Breast epithelium (tissue), 4 donors: ENCODE data around the gene SLC28A1. TPM values are rescaled to one million over a fixed set of nuclear protein-coding genes. Genes with fewer than 3 reads are reported as not detected.

ENCODE experiments used
- DNase-seq, 2 donors: peaks; one replicate each; pipeline ENCODE4 v3.0.0-alpha.2; 2019; ENCODE audit warnings: low spot score in 2 of 2
- H3K27ac ChIP-seq, 2 donors: fragments of 200-600 bp; sonication (generic) in 1 of 2; one replicate each; pipeline ENCODE4 v1.5.1; 2016 to 2019; ENCODE audit warnings: mild to moderate bottlenecking in 1 of 2
- H3K27me3 ChIP-seq, 2 donors: fragments of 200-600 bp; sonication (generic) in 1 of 2; one replicate each; pipeline versions ENCODE4 v1.5.1 to v1.6.0; 2017 to 2019; ENCODE audit warnings: control low read depth in 1 of 2, mild to moderate bottlenecking in 1 of 2
- H3K36me3 ChIP-seq: fragments of 200-600 bp; one replicate; pipeline ENCODE4 v1.5.1; 2019
- H3K4me1 ChIP-seq, 2 donors: fragments of 200-600 bp; sonication (generic); one replicate each; pipeline ENCODE4 v1.5.1; 2016 to 2019; ENCODE audit warnings: control low read depth in 1 of 2
- H3K4me3 ChIP-seq, 3 donors: fragments of 200-600 bp; sonication (generic); 1 replicate in 2 of 3; 2 replicates in 1 of 3; pipeline ENCODE4 v1.5.1; 2016 to 2019; ENCODE audit warnings: mild to moderate bottlenecking in 3 of 3, moderate library complexity in 2 of 3
- H3K9me3 ChIP-seq, 2 donors: fragments of 200-600 bp; sonication (generic) in 1 of 2; one replicate each; pipeline ENCODE4 v1.5.1; 2016 to 2019; ENCODE audit warnings: control low read depth in 1 of 2
- POLR2A ChIP-seq: fragments of 450-650 bp; IDR thresholded peaks from one replicate; pipeline ENCODE4 v1.6.1; 2016; ENCODE audit warnings: antibody characterized with exemption, mild to moderate bottlenecking, moderate library complexity
- POLR2AphosphoS5 ChIP-seq, 3 donors: sonication (generic); formaldehyde crosslinking; IDR thresholded peaks; one replicate each; pipeline ENCODE4 v1.6.1; 2017; ENCODE audit warnings: antibody characterized with exemption in 3 of 3
- intact Hi-C: fragments of 100-400 bp; cut with DNase I; formaldehyde crosslinking; loops from one replicate; pipeline ENCODE4 v1.15.1; 2023; ENCODE audit warnings: low total_unique reads
- total RNA-seq, 3 donors: library from RNA; depleted of rRNA; stranded (reverse); fragments of >200 nt; gene quantifications; one replicate each; pipeline ENCODE4 v1.1.0, GENCODE V29; 2016
- TF ChIP-seq, protein P1 (sequence below), 3 donors: fragments of 450-650 bp; IDR thresholded peaks; one replicate each; pipeline ENCODE4 v1.5.1; 2016 to 2017; ENCODE audit warnings: antibody characterized with exemption in 3 of 3, mild to moderate bottlenecking in 3 of 3, moderate library complexity in 3 of 3

Gene SLC28A1
- total RNA-seq, 3 donors from 2014 or later: 0.59 TPM; not detected in 2

DNA sequence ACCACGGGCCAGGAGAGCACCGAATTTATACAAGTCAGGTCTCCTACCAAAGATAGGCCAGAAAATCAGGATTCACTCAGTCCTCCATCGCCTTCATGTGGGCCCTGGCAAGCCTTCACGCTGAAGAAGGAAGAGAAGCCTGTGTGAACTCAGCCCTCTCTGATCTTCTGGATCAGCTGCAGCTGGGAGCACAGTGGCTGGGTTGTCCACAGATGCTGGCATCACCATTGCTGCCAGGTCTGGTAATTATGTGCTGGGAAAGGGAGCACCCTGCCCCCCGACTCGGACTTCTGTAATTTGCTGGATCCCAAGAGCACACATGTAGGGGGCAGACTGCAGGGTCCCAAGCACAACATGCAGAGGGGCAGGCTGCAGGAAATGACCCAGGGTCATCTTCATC, 84.8 kb downstream of the SLC28A1 start:
- Histone ChIP-seq H3K4me1 (no peaks in the 10 kb centered on the region), H3K4me3 (no peak overlapping the region), H3K27ac (no peak overlapping the region), H3K27me3 (no peaks in the 10 kb centered on the region), H3K9me3 (no peaks in the 10 kb centered on the region), H3K36me3 (no peaks in the 10 kb centered on the region)
- intact Hi-C loops: loop anchor here (10.0 kb wide), 1 partner anchor 66 kb away; no protein-coding TSS in a partner anchor
- DNase-seq: no peak
- TF ChIP-seq POLR2AphosphoS5 (IDR thresholded peaks at IDR 0.05) (no peak), POLR2A (no peak)
- TF ChIP-seq, protein P1, sequence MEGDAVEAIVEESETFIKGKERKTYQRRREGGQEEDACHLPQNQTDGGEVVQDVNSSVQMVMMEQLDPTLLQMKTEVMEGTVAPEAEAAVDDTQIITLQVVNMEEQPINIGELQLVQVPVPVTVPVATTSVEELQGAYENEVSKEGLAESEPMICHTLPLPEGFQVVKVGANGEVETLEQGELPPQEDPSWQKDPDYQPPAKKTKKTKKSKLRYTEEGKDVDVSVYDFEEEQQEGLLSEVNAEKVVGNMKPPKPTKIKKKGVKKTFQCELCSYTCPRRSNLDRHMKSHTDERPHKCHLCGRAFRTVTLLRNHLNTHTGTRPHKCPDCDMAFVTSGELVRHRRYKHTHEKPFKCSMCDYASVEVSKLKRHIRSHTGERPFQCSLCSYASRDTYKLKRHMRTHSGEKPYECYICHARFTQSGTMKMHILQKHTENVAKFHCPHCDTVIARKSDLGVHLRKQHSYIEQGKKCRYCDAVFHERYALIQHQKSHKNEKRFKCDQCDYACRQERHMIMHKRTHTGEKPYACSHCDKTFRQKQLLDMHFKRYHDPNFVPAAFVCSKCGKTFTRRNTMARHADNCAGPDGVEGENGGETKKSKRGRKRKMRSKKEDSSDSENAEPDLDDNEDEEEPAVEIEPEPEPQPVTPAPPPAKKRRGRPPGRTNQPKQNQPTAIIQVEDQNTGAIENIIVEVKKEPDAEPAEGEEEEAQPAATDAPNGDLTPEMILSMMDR (IDR thresholded peaks at IDR 0.05): no peak

DNA sequence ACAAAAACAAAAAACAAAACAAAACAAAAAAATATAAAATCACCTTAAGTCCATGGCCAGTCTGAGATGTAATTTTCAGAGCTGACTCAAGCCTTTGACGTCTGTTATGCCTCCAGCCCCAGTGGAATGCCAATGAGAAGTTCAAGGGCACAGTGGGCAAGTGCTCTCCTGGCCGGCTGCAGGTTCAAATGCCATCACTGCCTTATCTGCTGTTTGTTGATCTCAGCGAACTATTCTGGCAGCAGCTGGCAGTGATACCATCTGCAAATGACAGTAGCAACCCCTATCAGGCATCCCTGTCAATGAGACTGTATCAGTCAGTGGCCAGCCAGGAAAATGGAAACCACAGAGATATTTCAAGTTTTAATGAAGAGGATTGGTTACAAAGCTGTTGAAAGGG, 86.4 kb downstream of the SLC28A1 start:
- intact Hi-C loops: no loop called here
- DNase-seq: no peak
- Histone ChIP-seq H3K4me1 (no peaks in the 10 kb centered on the region), H3K36me3 (no peaks in the 10 kb centered on the region), H3K27ac (no peak overlapping the region), H3K27me3 (no peaks in the 10 kb centered on the region), H3K4me3 (no peak overlapping the region), H3K9me3 (no peaks in the 10 kb centered on the region)
- TF ChIP-seq, protein P1 (IDR thresholded peaks at IDR 0.05): no peak
- no peak for TF ChIP-seq POLR2A

DNA sequence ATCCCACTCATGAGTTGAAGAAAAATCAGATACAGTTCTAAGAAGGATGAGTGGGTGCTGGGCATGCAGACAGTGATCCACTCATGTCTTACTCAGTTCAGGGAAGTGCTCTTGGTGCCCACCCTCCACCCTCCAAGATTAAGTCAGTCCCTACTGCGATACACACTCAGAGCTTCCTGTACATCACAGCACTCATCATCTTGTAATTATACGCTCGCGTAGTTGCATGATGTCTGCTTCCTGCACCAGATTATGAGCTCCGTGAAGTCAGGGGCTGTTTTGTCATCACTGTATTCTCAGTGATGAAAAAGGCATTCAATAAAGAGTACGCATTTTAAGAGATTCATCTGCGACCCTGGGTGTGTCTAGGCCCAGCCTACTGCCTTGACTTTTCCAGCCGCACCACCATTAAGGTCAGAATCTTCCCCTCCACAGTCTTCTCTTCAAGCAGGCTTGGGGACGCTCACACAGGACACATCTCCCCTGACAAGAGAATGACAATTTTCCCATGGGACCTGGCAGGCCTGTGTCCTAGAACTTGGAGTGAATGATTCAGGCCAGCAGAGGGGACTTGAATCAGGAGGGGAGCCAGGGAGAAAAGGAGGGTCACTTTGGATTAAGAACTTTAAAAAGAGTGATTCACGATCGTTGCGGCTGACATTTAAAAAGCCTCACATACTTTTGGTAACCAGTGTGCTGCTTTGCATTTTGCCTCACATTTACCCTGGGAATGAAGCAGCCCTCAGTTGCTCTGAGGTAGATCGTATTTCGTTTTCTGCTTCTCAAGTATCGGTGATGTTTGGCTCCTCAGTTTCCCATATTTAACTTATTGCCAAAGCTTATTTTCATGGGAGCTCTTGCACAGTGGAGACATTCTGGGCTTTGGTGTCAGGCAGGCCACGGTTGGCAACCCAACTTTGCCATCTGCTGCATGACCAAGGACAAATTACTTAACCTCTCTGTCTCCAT, 89.3 kb downstream of the SLC28A1 start:
- no peak for DNase-seq
- Histone ChIP-seq H3K4me3 (no peak overlapping the region), H3K36me3 (no peaks in the 10 kb centered on the region), H3K27ac (no peak overlapping the region), H3K4me1 (no peaks in the 10 kb centered on the region), H3K27me3 (no peaks in the 10 kb centered on the region), H3K9me3 (no peaks in the 10 kb centered on the region)
- intact Hi-C loops: no loop called here
- TF ChIP-seq POLR2A (no peak), POLR2AphosphoS5 (IDR thresholded peaks at IDR 0.05) (no peak)
- TF ChIP-seq, protein P1 (IDR thresholded peaks at IDR 0.05): no peak

DNA sequence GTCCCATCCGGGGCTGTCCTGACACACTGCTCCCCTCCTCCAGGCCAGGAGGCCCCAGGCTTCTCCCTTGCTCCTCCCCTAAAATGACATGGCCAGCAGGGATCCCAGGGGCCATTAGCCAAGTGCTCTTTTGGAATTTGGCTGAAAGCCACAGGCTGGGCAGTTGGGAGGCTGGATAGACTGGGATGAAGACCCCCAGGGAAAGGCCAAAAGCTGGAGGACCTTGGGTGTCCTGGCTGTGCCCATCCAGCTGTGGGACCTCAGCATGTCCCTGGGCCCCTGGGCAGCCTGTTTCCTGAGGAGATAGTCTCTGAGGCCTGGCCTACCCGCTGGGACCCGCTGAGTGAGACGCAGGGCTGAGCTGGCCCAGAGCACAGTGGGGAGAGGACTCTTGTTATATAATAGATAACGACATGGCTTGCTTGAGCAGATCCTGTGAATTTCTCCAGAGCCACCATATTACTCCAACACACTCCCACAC, 91.4 kb downstream of the SLC28A1 start:
- TF ChIP-seq POLR2A: no peak
- TF ChIP-seq POLR2AphosphoS5 (IDR thresholded peaks at IDR 0.05): no peak
- TF ChIP-seq, protein P1 (IDR thresholded peaks at IDR 0.05): no peak
- H3K4me1 ChIP-seq: no peaks in the 10 kb centered on the region
- intact Hi-C loops: no loop called here
- DNase-seq: no peak
- no peaks in the 10 kb centered on the region for H3K27me3 ChIP-seq
- H3K36me3 ChIP-seq: no peaks in the 10 kb centered on the region
- H3K4me3 ChIP-seq: no peak overlapping the region
- no peaks in the 10 kb centered on the region for H3K9me3 ChIP-seq
- no peak overlapping the region for H3K27ac ChIP-seq

DNA sequence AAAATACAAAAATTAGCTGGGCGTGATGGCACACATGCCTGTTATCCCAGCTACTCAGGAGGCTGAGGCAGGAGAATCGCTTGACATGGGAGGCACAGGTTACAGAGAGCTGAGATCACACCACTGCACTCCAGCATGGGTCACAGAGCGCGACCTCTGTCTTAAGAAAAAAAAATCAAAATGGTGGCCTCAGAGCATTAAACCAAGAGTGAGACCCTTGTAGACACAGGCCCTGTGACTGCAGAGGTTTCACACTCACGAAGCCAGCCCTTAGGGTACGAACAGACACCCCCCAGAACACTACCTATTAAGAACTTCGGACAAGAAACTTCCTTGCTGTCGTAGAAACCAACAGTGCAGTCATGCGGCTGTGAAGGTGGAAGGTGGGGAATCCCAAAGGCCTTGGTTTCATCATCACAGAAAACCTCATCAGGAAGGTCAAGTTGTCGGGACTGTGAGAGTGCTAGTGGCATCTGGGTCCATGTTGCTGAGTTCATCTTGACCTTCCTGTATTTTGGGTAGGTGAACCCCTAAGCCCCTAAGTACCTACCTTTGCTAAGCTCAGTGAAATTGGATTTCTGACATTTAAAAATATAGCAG, 92.4 kb downstream of the SLC28A1 start:
- TF ChIP-seq POLR2A (no peak), POLR2AphosphoS5 (IDR thresholded peaks at IDR 0.05) (no peak)
- TF ChIP-seq, protein P1 (IDR thresholded peaks at IDR 0.05): no peak

More for the DNA sequence above, 92.4 kb downstream of the SLC28A1 start:
- Histone ChIP-seq H3K4me1 (no peaks in the 10 kb centered on the region), H3K27ac (no peak overlapping the region), H3K9me3 (no peaks in the 10 kb centered on the region), H3K36me3 (no peaks in the 10 kb centered on the region), H3K27me3 (no peaks in the 10 kb centered on the region), H3K4me3 (no peak overlapping the region)
- intact Hi-C loops: no loop called here
- no peak for DNase-seq
